Left lung (tissue), 10 donors: ENCODE data around the gene EGF. TPM values are rescaled to one million over a fixed set of nuclear protein-coding genes. Genes with fewer than 3 reads are reported as not detected.
"Not testable (repeated sequence)": the region's sequence is repeated elsewhere in the genome, so short reads cannot be mapped to it uniquely, and the experiment has no call there.

Experiments
- ATAC-seq: fragments of 200-7000 bp; cut with Tn5 transposase; one replicate; pipeline ENCODE4 v1.9.1; 2020; ENCODE audit warnings: moderate library complexity
- DNase-seq, 4 donors: peaks; one replicate each; pipeline ENCODE4 v3.0.0-alpha.2; 2013 to 2020
- H3K27ac ChIP-seq, 2 donors: fragments of 200-600 bp; sonication (generic) in 1 of 2; one replicate each; pipeline versions ENCODE4 v1.5.0 to v1.8.0; 2020 to 2021
- H3K27me3 ChIP-seq, 2 donors: fragments of 200-600 bp; sonication (generic) in 1 of 2; one replicate each; pipeline versions ENCODE4 v1.5.0 to v1.8.0; 2020 to 2021
- H3K36me3 ChIP-seq, 2 donors: fragments of 200-600 bp; sonication (generic) in 1 of 2; one replicate each; pipeline versions ENCODE4 v1.5.0 to v1.8.0; 2020 to 2021
- H3K4me1 ChIP-seq, 2 donors: fragments of 200-600 bp; one replicate each; pipeline ENCODE4 v1.8.0; 2021
- H3K4me3 ChIP-seq, 2 donors: fragments of 200-600 bp; sonication (generic) in 1 of 2; one replicate each; pipeline versions ENCODE4 v1.5.0 to v1.8.0; 2020 to 2021; ENCODE audit warnings: mild to moderate bottlenecking in 1 of 2
- H3K9me3 ChIP-seq, 2 donors: fragments of 200-600 bp; sonication (generic) in 1 of 2; one replicate each; pipeline versions ENCODE4 v1.5.0 to v1.8.0; 2020 to 2021
- CTCF ChIP-seq, 2 donors: fragments of 200-600 bp; sonication (generic) in 1 of 2; IDR thresholded peaks; one replicate each; pipeline versions ENCODE4 v1.5.0 to v1.8.0; 2021; ENCODE audit warnings: antibody characterized with exemption in 2 of 2
- intact Hi-C, 2 donors: fragments of 100-400 bp; cut with DNase I; formaldehyde crosslinking; loops; one replicate each; pipeline versions ENCODE4 v1.11.2 to v1.14.2; 2022
- polyA plus RNA-seq, 6 donors: library from polyadenylated mRNA; unstranded; fragments of 120-200 nt; gene quantifications; one replicate each; pipeline ENCODE4 v1.2.1, GENCODE V29; 2013; ENCODE audit not compliant: insufficient read length in 6 of 6
- total RNA-seq, 2 donors: library from RNA; stranded (reverse); fragmentation: NEBNext Ultra II Directional; extraction: Animal tissue kit (Norgen Biotek cat#: 25700); gene quantifications; one replicate each; pipeline ENCODE4 v1.2.1, GENCODE V29; 2021
- donor health status: DM: no; HTN: yes; CAD: no.
- donor health status: DM: no; HTN: no; CAD: no.

Gene EGF
- total and polyA plus RNA-seq, 8 donors: 0.45 to 4.3 (median 1.0) TPM

GRCh38 chr4:110025056-110025455 lies 112.4 kb downstream of the EGF start:
- Histone ChIP-seq H3K27me3 (peaks cover 3 to 14% of the 10 kb centered on the region in 2 donors), H3K27ac (no peak overlapping the region), H3K36me3 (no peaks in the 10 kb centered on the region), H3K4me3 (no peak overlapping the region), H3K4me1 (no peaks in the 10 kb centered on the region), H3K9me3 (no peaks in the 10 kb centered on the region)
- intact Hi-C loops: no loop called here
- no peak for ATAC-seq
- no peak for DNase-seq
- TF ChIP-seq CTCF (IDR thresholded peaks at IDR 0.05): no peak

- Histone ChIP-seq H3K36me3 (no peaks in the 10 kb centered on the region), H3K4me3 (no peak overlapping the region), H3K27me3 (peaks cover 3 to 21% of the 10 kb centered on the region in 2 donors), H3K4me1 (no peaks in the 10 kb centered on the region), H3K9me3 (no peaks in the 10 kb centered on the region), H3K27ac (no peak overlapping the region)
- ATAC-seq (no peak), DNase-seq (no peak)
- intact Hi-C loops: no loop called here
- TF ChIP-seq CTCF (IDR thresholded peaks at IDR 0.05): no peak
Observed at GRCh38 chr4:110025718-110026117, 113.0 kb downstream of the EGF start.

GRCh38 chr4:110032603-110033002 lies 119.9 kb downstream of the EGF start:
- intact Hi-C loops: no loop called here
- DNase-seq: peak in 1 of 4 donors; percentile 54
- Histone ChIP-seq H3K36me3 (no peaks in the 10 kb centered on the region), H3K9me3 (no peaks in the 10 kb centered on the region), H3K4me3 (no peak overlapping the region), H3K27ac (no peak overlapping the region), H3K27me3 (peaks cover 0 to 52% of the 10 kb centered on the region in 2 donors), H3K4me1 (peaks cover 0 to 9% of the 10 kb centered on the region in 2 donors)
- no peak for TF ChIP-seq CTCF (IDR thresholded peaks at IDR 0.05)
- ATAC-seq: peak; percentile 54

GRCh38 chr4:110033355-110034025 lies 120.8 kb downstream of the EGF start:
- H3K9me3 ChIP-seq: no peaks in the 10 kb centered on the region
- ATAC-seq: no peak
- no peak for DNase-seq
- no peak overlapping the region for H3K27ac ChIP-seq
- H3K36me3 ChIP-seq: no peaks in the 10 kb centered on the region
- H3K4me1 ChIP-seq: peaks cover 0 to 9% of the 10 kb centered on the region in 2 donors
- no peak for TF ChIP-seq CTCF (IDR thresholded peaks at IDR 0.05)
- H3K4me3 ChIP-seq: no peak overlapping the region
- intact Hi-C loops: no loop called here
- peaks cover 0 to 61% of the 10 kb centered on the region in 2 donors for H3K27me3 ChIP-seq

GRCh38 chr4:110034026-110034393 lies 121.3 kb downstream of the EGF start:
- intact Hi-C loops: no loop called here
- Histone ChIP-seq H3K27me3 (peaks cover 0 to 66% of the 10 kb centered on the region in 2 donors), H3K27ac (no peak overlapping the region), H3K9me3 (no peaks in the 10 kb centered on the region), H3K4me3 (no peak overlapping the region), H3K4me1 (peaks cover 0 to 9% of the 10 kb centered on the region in 2 donors), H3K36me3 (no peaks in the 10 kb centered on the region)
- ATAC-seq: peak; percentile 44
- no peak for TF ChIP-seq CTCF (IDR thresholded peaks at IDR 0.05)
- peak in 1 of 4 donors; percentile 39 for DNase-seq

- H3K27me3 ChIP-seq: peaks cover 0 to 76% of the 10 kb centered on the region in 2 donors
- ATAC-seq, H3K9me3 ChIP-seq, H3K36me3 ChIP-seq, DNase-seq, H3K27ac ChIP-seq, H3K4me1 ChIP-seq, intact Hi-C loops, H3K4me3 ChIP-seq: not testable (repeated sequence)
Observed at GRCh38 chr4:110039164-110039563, 126.5 kb downstream of the EGF start.
